Astrocyte of the cerebellum (primary cell): ENCODE data around the gene SUDS3.

ENCODE experiments used
- DNase-seq: peaks from one replicate; pipeline ENCODE4 v3.0.0-alpha.2; 2011; ENCODE audit warnings: low read depth
- H3K4me3 ChIP-seq: 2 replicates; pipeline ENCODE4 v1.5.1; 2011; ENCODE audit warnings: mild to moderate bottlenecking, low read depth, low read length, moderate library complexity
- CTCF ChIP-seq: IDR thresholded peaks from 2 replicates; pipeline ENCODE4 v1.5.1; 2012; ENCODE audit warnings: low read length, low read depth, moderate library complexity, mild to moderate bottlenecking; ENCODE audit errors: missing control alignments
- in situ Hi-C: cut with HindIII; loops from 2 replicates; pipeline ENCODE4 v1.10.0; 2017; ENCODE audit warnings: low sequenced_read_pairs

Gene SUDS3

DNA sequence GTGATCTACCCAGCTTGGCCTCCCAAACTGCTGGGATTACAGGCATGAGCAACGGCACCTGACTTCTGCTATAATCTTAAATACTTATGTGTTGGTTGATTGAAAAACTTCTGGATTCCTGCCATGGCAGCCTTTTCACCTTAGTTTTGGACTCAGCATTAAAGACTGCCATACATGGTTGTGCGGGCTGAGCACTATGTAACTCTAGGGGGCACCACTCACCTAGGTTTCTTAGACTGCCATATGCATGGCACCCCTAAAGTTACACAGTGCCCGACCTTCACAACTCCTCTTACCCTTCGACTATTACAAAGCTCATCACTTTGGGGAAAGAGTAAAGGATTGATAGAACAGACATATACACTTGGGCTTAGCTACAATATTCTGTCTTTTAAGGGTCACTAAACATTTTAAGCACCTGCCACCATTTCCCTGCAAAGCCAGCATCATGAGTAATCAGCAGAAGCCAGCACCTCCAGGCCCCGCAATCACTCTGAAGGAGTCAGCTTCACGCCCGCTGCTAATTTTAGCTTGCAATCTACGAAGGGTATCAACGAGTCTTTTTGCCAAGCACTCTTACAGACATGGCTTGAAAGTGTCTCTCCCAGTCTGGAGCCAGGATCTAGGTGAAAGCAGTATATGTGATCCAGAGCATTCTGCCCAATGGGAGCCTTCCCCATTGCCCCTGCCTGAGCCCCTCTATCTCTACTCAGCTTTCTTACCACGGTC is 59.8 kb downstream of the SUDS3 start:
- DNase-seq: no peak
- in situ Hi-C loops: no loop called here
- TF ChIP-seq CTCF: no peak
- no peak overlapping the region for H3K4me3 ChIP-seq

GRCh38 chr12:118436986-118437385 is 60.6 kb downstream of the SUDS3 start:
- no peak overlapping the region for H3K4me3 ChIP-seq
- no peak for DNase-seq
- no peak for TF ChIP-seq CTCF
- in situ Hi-C loops: no loop called here

- no peak overlapping the region for H3K4me3 ChIP-seq
- no peak for TF ChIP-seq CTCF
- no peak for DNase-seq
- in situ Hi-C loops: no loop called here
These were observed 62.7 kb downstream of the SUDS3 start for GRCh38 chr12:118439068-118439467.

DNA sequence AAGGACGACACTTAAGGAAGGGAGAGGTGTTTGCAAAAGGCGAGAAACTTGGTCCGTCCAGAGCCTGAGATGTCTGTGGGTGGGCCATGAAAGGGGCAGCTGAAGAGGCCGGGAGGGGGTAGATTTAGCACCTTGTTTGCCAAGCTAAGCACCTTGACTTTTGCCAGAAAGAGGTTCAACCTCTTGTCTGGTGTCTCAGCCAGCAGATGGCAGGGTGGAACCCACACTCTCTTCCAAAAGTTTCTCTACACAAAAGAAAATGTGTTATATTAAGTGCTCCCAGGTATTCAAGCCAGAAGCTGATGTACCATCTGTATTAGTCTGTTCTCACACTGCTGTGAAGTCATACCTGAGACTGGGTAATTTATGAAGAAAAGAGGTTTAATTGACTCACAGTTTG is 69.9 kb downstream of the SUDS3 start:
- no peak for DNase-seq
- in situ Hi-C loops: no loop called here
- no peak overlapping the region for H3K4me3 ChIP-seq
- no peak for TF ChIP-seq CTCF

GRCh38 chr12:118447181-118447580 is 70.8 kb downstream of the SUDS3 start:
- no peak for TF ChIP-seq CTCF
- DNase-seq: no peak
- no peak overlapping the region for H3K4me3 ChIP-seq
- in situ Hi-C loops: no loop called here

- in situ Hi-C loops: no loop called here
- DNase-seq: no peak
- H3K4me3 ChIP-seq: no peak overlapping the region
- TF ChIP-seq CTCF: no peak
These were observed 72.0 kb downstream of the SUDS3 start for GRCh38 chr12:118448341-118448740.

- no peak for TF ChIP-seq CTCF
- H3K4me3 ChIP-seq: no peak overlapping the region
- in situ Hi-C loops: no loop called here
- no peak for DNase-seq
These were observed 79.0 kb downstream of the SUDS3 start for GRCh38 chr12:118455327-118455726.
